Subcutaneous adipose tissue (tissue), 4 donors: ENCODE data around the gene ERH. TPM values are rescaled to one million over a fixed set of nuclear protein-coding genes. Genes with fewer than 3 reads are reported as not detected.

Experiments
- total RNA-seq, 4 donors: library from RNA; depleted of rRNA; stranded (reverse); fragments of >200 nt; gene quantifications; one replicate each; pipeline ENCODE4 v1.1.0, GENCODE V29; 2016
- TF ChIP-seq, protein P1 (sequence below): fragments of 450-650 bp; IDR thresholded peaks from one replicate; pipeline ENCODE4 v1.5.1; 2016; ENCODE audit warnings: low read depth, mild to moderate bottlenecking, control low read depth, antibody characterized with exemption, moderate library complexity

Gene ERH
- total RNA-seq, 4 donors from 2014 or later = 47.1 to 116 (median 69.7) TPM

DNA sequence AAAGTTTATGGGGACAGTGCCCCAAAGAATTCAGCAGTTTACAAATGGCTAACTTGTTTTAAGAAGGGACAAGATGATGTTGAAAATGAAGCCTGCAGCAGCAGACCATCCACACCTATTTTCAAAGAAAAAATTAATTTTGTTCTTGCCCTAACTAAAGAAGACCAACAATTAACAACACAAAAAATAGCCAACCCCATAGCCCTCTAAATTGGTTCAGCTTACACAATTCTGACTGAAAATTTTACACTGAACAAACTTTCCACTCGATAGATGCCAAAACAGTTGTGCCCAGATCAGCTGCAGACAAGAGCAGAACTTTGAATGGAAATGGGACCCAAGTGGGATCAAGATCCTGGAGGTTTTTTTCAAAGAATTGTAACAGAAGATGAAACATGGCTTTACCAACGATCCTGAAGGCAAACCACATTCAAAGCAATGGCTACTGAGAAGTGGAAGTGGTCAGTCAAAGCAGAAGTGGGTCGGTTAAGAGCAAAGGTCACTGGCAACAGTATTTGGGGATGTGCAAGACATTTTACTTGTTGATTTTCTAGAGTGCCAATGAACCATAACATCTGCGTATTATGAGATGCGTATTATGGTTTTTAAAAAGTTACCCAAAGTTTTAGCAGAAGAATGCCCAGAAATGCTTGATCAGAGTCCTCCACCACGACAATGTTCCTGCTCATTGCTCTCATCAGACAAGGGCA lies 30.3 kb upstream of the ERH start:
- TF ChIP-seq, protein P1, sequence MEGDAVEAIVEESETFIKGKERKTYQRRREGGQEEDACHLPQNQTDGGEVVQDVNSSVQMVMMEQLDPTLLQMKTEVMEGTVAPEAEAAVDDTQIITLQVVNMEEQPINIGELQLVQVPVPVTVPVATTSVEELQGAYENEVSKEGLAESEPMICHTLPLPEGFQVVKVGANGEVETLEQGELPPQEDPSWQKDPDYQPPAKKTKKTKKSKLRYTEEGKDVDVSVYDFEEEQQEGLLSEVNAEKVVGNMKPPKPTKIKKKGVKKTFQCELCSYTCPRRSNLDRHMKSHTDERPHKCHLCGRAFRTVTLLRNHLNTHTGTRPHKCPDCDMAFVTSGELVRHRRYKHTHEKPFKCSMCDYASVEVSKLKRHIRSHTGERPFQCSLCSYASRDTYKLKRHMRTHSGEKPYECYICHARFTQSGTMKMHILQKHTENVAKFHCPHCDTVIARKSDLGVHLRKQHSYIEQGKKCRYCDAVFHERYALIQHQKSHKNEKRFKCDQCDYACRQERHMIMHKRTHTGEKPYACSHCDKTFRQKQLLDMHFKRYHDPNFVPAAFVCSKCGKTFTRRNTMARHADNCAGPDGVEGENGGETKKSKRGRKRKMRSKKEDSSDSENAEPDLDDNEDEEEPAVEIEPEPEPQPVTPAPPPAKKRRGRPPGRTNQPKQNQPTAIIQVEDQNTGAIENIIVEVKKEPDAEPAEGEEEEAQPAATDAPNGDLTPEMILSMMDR = no peak

DNA sequence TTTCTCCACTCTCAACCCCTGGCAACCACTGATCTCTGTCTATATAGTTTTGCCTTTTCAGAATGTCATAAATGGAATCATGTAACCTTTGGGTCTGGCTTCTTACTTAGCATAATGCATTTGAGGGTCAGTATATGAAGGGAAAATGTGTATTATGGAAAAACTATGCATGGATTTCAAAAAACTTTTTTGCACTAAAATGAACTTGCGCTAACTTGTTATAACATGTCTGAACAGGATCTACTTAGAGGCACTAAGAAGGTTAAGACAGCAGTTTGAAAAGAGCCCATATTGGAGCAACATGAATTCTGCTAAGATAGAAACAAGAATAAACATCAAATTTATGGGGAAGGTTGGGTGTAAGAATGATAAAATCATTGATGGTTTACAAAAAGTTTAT lies 29.5 kb upstream of the ERH start:
- TF ChIP-seq, protein P1 = no peak

- TF ChIP-seq, protein P1 = no peak
Observed at GRCh38 chr14:69424149-69424923, 26.2 kb upstream of the ERH start.

DNA sequence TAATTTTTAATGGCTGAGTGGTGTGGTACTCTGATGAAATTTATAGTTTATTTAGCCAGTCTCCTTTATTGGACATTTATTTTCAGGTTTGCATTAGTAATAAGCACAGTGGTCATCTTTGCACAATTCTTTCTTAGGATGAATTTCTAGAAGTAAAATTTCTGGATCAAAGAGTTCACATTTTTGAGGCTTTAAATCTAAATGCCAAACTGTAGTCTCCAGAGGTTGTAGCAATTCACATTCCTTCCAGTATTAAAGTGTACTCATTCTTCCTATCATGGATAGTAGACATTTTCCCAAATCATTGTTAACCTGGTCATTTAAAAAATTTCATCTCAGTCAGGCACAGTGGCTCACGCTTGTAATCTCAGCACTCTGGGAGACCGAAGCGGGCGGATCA lies 25.2 kb upstream of the ERH start:
- TF ChIP-seq, protein P1 = no peak

GRCh38 chr14:69413483-69413882 lies 15.4 kb upstream of the ERH start:
- TF ChIP-seq, protein P1 = no peak

DNA sequence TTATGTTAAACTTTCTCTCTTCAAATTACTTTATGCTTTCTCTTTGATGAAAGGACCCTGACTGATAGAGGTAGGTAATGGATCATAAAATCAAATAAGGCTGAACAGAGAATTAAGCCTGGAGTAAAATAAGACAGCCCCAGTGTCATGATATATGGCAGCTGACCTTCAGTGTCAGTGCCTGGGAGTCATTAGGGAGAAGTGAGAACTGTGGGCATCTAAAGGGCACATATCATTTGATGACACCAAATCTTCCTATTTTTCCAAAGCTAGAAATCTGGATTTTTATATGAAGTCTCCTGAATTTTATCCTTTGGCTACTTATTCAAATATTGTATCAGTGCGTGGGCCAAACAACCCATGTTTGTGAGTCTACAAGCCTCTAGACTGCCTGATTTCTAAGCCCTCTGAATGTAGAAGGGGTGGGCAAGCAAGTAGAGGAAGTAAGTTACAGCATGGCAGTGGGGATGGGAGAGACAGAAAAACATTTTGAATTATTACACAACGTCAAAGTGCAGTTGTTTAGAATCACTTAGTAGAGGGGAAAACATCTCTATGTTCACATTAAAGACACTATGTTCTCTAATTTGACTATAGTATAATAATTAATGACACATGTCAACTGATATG lies 10.3 kb upstream of the ERH start:
- TF ChIP-seq, protein P1 = no peak

DNA sequence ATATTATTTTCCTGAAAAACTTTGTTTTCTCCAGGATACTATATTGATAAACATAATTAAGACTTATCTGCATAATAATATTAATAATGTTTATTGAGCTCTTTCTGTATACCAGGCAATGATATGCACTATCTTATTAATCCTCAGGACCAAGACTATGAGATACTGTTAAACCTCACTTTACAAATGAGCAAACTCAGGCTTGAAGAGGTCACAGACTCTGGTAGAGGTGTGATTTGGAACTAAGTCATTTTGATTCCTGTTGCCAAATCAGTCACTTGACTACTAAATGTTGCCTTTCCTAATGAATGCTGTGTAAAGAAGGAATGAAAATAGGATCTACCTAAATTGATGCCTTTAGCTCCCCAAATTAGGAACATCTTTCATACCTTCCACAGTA lies 7.7 kb upstream of the ERH start:
- TF ChIP-seq, protein P1 = no peak
